GM18861 (cell line): ENCODE results near the gene PAMR1.
"Not testable (repeated sequence)": the region's sequence is repeated elsewhere in the genome, so short reads cannot be mapped to it uniquely, and the experiment has no call there.

Source experiments
- ATAC-seq: cut with Tn5 transposase; IDR thresholded peaks from one replicate; pipeline ENCODE4 v1.9.1; 2021; ENCODE audit not compliant: unreplicated experiment

Gene PAMR1, protein sequence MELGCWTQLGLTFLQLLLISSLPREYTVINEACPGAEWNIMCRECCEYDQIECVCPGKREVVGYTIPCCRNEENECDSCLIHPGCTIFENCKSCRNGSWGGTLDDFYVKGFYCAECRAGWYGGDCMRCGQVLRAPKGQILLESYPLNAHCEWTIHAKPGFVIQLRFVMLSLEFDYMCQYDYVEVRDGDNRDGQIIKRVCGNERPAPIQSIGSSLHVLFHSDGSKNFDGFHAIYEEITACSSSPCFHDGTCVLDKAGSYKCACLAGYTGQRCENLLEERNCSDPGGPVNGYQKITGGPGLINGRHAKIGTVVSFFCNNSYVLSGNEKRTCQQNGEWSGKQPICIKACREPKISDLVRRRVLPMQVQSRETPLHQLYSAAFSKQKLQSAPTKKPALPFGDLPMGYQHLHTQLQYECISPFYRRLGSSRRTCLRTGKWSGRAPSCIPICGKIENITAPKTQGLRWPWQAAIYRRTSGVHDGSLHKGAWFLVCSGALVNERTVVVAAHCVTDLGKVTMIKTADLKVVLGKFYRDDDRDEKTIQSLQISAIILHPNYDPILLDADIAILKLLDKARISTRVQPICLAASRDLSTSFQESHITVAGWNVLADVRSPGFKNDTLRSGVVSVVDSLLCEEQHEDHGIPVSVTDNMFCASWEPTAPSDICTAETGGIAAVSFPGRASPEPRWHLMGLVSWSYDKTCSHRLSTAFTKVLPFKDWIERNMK

DNA sequence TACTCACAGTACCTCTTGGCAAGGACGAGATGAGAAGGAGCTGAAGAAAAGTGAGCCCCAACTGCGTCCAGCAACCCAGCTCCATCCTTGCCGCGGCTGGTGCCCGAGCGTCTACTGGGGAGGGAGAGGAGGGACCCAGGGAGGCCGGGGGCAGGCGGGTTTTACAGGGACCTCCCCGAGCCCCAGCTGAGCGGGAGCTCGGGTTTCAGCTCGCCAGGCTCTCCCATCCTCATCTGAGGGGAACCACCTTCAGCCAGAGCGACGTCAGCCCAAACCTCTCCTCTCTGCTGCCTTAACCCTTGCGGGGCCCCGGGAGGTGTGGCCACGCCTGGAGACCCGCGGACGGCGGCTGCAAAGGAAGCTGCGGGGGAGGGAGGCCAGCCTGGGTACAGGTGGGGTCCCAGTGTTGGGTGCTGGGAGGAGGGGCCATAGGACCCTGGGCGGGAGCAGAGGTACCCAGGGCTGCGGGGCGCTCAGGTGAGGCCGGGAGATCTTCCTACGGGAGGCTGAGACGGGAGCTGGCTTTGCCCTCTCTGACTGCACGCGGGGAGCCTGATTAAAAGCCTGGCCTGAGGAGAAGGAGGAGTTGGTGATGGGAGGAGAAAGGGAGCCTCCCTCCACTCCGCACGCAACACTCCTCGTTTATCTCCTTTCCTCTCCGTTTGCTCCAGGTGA lies at the start of gene PAMR1:
Gene PAMR1 (minus strand): TSS at position 116 of the 675 bp plus-strand sequence. CDS start 31 bp downstream, at position 85.
- no peak for ATAC-seq

DNA sequence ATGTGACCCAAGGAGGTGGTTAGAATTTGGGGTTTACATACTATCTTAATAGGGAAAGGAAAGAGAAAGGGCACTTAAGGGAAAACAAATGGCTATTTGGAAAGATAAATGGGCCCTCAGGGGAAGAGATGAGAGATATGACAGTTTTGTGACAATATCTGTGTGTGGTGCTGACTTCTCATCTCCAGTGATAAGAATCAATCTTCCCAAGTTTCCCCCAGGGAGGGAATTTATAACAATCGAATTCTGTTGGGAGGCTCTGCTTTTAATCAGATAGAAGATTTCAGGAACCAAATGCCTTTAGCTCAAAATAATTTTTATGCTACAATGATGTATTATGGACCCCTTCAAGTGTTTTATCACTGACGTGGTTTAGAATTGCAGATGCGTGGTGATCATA lies 46.3 kb upstream of the PAMR1 start:
- no peak for ATAC-seq

DNA sequence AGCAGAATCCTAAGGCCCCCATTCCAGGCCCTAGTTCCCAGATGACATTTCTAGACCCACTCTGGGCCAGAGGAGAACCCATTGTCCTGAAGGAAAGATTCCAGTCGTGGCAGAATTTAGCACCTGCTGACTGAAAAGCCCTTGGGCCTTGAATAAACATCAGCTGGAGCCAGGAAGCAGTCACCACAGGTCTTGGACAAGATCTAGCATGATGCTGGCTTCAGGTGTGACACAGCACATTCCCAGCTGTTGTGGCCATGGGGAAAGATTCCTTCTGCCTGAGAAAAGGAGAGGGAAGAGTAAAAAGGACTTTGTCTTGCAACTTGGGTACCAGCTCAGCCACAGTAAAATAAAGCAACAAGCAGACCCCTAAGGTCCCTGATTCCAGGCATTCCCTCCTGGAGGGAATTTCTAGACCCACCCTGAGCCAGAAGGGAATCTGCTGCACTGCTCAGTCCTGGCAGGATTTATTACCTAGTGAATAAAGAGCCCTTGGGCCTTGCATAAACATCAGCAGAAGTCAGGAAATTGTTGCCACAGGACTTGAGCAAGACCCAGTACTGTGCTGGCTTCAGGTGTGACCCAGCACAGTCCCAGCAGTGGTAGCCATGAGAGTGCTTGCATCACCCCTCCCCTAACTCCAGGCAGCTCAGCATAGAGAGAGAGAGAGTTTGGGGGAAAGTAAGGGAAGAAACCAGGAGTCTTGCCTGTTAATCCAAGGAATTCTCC lies 42.5 kb upstream of the PAMR1 start:
- no peak for ATAC-seq

DNA sequence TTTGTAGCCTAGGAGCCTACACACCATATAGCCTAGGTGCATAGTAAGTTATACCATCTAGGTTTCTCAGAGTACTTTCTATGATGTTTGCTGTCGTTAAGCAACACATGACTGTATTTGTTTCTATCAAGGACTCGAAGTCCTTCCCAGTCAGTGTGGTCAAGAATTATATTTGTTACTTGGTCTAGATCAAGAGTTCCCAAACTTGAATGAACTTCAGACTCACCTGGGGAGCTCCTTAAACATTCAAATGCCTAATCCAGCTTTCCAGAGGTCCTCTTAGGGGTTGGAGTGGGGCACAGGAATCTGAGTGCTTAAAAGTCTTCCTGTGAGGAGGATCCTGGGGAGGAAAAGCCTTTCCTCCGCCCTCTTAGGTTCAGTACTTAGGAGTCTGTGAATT lies 41.5 kb upstream of the PAMR1 start:
- ATAC-seq: no peak

DNA sequence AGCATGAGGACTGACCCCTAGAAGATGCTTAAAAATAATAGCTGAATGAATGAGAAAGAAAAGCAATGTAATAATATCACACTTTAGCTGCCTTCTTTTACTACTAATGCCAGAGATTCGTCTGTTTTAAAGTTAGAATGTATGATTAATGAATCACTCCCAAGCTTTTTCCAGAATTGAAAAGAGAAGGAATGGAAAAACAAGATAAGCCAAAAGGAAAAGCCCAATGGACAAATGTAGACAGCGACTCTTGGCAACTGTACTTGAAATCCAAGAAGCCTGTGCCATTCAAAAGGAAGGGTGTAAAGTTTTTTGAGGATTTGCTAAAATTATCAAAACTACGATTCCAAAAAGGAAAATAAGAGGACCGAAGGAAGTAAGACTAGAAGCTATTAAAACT lies 40.8 kb upstream of the PAMR1 start:
- no peak for ATAC-seq

DNA sequence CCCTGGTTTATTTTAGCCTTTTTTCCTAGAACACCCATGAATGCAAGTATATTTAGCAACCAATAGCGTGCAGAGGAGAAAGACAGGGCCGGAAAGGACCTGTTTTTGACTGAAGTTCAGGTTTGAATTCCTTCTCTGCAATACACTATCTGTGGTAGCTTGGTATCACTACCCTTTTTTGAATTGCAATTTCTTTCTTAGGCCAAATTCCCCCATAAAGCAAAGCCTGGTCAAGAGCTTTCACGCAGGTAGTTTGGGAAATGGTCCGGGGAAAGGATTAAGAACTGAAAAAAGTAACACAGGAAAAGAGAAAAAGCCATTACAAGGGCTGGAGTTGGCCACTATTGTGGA lies 38.8 kb upstream of the PAMR1 start:
- no peak for ATAC-seq

DNA sequence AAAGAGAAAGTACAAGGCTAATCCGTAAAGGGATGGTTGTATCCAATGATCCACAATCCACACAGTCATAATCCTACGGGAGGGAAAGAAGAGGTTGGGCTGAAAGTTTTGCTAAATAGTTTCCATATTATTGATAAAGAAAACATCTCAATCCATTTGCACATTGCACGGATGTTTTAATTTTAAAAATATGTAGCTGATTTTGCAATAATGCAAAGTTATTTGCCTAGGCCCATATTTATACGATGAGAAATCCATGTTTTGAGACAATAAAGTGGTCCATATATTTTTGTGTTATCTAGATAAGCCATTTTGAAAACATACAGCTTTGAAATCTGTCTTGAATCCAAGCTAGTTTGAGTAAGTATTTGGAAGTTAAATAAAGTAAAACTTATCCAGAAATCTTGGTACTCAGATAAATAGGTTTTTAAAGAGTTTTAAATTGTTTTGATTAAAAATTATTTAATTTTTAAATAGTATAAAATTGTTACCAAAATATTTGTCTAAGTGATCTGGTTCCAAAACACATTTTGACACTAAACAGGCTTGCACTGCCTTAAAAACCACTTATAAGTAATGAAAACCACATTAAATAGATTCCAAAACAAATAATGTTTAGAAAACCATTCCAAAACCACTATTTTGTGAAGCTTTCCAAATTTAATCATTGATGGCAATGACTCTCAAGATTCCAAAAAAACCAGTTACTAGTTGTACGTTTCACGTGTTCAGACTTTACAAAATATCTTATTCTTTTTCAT lies 38.2 kb upstream of the PAMR1 start:
- no peak for ATAC-seq

DNA sequence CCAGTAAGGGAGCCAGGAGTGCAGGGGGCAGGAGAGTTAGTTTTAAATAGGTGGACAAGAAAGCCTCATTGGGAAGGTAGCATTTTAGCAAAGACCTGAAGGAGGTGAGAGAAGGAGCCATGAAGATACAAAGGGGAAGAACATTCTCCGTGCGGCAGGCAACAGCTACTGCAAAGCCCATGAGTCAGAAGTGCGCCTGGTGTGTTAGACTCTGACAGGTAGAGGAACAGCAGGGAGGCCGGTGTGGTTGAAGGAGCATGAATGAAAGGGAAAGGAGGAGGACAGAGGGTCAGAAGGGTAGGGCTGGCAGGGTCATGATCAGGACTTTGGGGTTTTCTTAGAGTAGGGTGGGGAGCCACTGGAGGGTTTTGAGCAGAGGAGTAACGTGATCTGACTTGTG lies 34.5 kb upstream of the PAMR1 start:
- ATAC-seq: no peak

DNA sequence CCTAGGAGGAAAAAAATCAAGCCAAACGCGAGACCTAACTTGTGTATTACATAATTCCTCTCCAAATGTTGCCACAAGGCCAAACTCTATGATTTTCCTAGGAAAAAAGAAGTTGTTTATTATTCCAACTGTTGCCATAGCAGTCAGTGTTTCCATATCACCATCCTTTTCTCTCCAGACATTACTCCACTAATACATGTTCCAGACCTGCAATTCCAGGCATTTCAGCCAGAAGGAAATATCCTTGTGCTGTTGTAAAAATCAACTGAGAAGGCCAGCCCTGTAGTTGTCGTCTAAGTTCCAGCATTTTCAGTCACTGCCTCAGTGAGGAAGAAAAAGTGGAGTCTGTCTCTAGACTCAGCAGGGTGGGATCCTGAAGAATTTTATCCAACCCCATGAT lies 33.1 kb upstream of the PAMR1 start:
- no peak for ATAC-seq

DNA sequence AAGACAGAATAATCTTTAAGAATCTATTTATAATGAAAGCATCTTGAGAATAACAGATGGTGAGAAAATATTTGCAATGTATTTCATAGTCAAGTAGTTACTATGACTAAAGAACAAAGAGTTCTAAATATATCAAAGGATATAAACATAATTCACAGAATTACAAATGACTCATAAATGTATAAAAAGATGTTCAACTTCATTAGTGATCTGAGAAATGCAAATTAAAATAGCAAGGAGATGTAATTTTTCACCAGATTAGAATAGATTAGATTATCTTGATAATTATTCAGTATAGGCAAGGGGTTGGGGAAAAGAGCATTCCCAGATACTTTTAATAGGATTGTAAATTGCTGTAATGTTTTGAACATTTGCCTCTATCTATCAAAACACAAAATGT lies 30.1 kb upstream of the PAMR1 start:
- no peak for ATAC-seq

DNA sequence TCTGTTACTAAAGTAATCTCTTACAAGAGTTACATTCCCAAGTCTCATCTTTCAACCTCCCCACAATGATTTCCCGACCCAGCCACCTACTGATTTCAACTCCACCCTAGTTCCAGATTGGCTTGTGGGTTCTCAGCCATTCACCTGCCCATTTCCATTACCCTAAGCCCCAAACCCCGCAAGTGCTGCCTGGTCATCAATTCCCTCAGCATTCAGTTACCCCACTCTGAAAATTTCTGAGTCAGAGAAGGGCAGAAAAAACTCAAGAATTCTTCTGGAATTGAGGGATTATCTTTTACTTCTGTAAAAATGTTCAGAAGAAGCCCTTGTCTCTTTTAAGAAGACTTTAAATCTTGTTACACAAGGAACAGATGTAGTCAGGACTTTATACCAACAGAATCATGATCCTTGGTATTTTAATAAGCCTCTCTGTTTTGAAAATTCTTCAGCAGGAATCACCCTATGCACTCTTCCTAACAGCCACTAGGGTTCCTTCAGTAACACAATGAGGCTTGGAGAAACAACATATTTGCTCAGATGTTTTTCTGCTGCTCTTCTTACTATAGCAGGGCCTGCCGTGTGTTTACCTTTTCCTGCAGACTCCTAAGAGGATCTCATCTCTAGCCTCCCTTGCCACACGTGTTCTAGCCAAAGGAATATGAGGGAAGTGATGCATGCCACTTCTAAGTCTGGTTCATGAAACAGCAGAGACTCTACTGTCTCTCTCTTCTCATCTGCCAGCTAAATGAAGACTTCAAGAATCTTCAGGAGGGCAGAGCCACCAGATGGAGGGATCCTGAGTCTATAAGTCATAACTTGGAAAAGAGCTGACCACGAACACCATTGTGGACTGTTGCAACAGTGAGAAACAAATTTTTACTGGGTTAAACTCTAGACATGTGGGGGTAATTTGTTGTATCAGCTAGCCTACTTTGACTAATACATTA lies 29.3 kb upstream of the PAMR1 start:
- no peak for ATAC-seq

DNA sequence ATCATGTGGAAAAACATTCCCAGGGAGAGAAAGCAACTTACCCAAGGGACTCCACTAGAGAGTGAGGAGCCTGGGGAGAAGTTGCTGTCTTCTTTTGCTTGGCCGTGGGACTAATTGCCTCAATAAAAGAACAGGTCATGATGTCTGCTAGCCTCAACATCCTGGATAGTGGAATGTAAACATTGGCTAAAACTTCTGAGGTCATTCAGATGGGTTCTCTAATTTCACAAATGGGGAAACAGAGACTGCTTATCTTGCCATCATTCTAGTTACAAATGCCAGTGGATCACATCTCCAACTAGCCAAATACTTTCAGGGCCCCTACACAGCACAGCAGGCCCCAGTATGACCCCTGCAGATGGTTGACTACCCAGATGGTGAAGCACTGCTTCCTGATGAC lies 28.4 kb upstream of the PAMR1 start:
- ATAC-seq: no peak

DNA sequence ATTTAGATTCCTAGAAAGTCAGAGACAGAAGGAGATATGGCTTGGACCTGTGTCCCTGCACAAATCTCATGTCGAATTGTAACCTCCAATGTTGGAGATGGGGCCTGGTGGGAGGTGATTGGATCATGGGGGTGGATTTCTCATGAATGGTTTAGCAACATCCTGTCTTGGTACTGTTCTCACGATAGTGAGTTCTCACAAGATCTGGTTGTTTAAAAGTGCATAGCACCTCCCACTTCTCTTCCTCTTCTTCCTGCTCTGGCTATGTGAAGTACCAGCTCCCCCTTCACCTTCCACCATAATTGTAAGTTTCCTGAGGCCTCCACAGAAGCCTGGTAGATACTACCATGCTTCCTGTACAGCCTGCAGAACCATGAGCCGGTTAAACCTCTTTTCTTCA lies 27.6 kb upstream of the PAMR1 start:
- no peak for ATAC-seq

DNA sequence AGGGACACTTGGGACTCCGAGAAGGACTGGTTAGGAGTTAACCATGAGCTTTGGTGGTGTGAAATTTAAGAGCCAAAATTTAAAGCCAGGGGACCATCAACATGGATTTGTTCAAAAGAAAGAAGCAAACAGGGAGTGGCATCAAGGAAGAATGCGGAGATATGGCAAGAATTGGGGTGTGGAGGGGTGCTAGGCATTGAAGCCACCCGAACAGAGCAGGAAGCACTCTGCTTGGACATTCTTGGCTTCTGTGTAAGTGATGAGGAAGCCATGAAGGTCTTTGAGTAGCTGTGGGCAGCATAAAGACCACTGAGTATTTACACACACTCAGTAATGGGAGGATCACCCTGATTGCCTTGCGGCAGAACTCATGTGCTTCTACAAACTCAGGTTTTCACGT lies 27.2 kb upstream of the PAMR1 start:
- ATAC-seq: no peak

DNA sequence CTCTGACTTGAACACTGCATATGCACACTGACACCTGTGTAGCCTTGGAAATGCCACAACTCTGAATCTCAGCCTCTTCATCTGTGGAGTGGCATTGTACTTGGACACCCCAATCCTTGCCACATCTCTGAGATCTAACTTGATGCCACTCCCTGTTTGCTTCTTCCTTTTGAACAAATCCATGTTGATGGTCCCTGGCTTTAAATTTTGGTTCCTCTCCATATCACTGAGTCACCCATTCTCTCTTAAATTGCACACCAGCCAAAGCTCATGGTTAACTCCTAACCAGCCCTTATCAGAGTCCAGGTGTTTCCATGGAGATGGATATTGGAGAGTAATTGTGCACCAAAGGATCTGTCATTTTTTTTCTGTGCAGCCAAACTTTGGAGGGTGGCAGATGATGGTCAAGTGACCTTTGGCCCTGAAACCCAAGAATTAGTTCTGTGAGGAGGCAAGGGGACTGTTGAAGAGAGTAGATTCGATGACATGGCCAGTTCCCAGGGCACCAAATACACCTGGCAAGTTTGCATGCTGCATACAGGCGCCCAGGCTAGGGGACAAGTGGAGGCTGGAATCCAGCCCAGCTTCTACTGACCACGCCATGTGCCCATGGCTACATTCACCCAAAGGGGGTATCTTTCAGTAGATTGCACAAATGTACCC lies 25.1 kb upstream of the PAMR1 start:
- no peak for ATAC-seq

DNA sequence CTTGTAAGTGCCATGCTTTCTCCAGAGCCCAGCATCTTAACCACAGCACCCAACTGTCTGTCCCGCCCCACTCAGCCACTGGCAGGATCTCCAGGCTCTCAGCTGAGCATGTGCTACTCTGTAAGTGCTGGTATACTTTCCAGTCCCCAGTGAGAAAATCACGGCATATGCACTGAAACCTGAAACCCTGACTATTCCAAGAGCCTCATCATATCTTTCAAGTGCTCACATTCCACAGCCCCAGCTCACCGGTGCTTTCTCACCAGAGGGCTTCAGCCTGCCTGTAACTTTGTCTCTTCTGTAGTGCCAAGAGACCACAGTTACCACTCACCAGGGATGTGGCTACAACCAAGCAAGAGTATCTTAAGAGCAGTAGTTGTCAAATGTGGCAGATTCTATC lies 24.4 kb upstream of the PAMR1 start:
- no peak for ATAC-seq

DNA sequence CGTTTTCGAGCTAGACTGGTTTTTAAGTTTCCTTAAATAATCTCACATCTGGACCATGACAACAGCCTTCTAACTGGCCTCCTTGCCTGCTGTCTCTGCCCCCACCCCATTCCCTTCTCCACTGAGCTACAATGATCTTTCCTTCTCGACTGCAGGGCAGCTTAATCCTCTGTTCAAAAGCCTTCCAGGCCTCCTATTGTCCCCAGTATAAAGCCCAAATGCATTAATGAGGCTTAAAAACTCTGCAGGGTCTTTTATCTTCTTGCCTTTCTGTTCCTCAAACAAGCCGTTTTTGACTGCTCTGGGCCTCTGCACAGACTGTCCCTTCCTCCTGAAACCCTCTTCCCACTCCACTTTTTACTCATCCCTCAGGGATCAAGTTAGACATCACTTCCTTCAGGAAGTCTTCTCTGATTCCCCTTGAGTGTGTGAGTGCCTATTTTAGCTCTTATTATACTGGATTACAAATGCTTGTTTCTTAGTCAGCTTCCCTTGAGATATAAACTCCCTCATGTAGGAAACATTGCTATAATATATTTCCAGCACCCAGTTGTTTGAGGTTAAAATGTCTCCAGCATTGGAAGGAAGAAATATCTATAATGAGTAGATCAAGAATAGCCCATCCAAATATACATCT lies 23.6 kb upstream of the PAMR1 start:
- no peak for ATAC-seq

DNA sequence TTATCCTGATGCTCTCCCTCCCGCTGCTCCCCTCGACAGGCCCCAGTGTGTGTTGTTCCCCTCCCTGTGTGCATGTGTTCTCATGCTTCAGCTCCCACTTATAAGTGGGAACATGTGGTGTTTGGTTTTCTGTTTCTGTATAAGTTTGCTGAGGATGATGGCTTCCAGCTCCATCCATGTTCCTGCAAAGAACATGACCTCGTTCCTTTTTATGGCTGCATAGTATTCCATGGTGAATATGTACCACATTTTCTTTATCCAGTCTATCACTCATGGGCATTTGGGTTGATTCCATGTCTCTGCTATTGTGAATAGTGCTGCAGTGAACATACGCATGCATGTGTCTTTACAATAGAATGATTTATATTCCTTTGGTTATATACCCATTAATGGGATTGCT lies 22.6 kb upstream of the PAMR1 start:
- not testable (repeated sequence) for ATAC-seq

DNA sequence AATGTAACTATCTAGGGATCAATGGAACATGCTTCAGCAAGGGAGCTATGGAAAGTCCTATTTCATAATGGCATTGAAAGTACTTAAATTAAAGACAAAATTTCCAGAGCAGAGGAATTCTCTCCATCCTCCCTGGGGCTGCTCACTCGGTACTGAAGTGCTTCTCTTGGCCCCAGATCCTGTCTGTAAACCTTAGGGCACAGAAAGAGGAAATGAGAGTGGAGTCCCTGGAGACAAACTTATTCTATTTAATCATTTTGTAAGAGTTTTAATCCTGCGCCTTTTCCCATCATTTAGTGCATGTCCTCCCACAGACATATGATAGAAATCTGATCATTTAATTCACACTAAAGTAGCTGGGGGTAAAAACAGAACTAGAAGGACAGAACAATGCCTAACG lies 20.9 kb upstream of the PAMR1 start:
- ATAC-seq: no peak
